SK-N-MC (cell line): ENCODE data around the gene TEKT2.

ENCODE experiments used
- EZH2 ChIP-seq: fragments of 200-600 bp; sonication (generic); IDR thresholded peaks from one replicate; pipeline ENCODE4 v1.6.1; 2017; ENCODE audit warnings: antibody characterized with exemption
- FOXP2 ChIP-seq: optimal IDR thresholded peaks from 2 replicates; pipeline ENCODE3; 2011; ENCODE audit warnings: mild to moderate bottlenecking, moderate library complexity; ENCODE audit not compliant: insufficient read depth; ENCODE audit errors: extremely low read length, control extremely low read depth
- POLR2AphosphoS5 ChIP-seq: IDR thresholded peaks from 2 replicates; pipeline ENCODE4 v1.6.1; 2012; ENCODE audit warnings: mild to moderate bottlenecking, low read depth, low read length, borderline replicate concordance

- TF ChIP-seq POLR2AphosphoS5 (no peak), EZH2 (no peak), FOXP2 (no peak)
Measured at GRCh38 chr1:36134031-36134430, 50.1 kb downstream of the TEKT2 start.
